Activated CD4-positive, alpha-beta T cell treated with anti-CD3 and anti-CD28 coated beads, Interleukin-10, Interleukin-2, amounts not matched to agents 100 ng/mL and 50 ng/mL, durations not matched to agents 16 hours and 8 hours (primary cell): ENCODE data around the gene CAPN5.

Source experiments
- DNase-seq: peaks from one replicate; pipeline ENCODE4 v3.0.0-alpha.2; 2020

Gene CAPN5

DNA sequence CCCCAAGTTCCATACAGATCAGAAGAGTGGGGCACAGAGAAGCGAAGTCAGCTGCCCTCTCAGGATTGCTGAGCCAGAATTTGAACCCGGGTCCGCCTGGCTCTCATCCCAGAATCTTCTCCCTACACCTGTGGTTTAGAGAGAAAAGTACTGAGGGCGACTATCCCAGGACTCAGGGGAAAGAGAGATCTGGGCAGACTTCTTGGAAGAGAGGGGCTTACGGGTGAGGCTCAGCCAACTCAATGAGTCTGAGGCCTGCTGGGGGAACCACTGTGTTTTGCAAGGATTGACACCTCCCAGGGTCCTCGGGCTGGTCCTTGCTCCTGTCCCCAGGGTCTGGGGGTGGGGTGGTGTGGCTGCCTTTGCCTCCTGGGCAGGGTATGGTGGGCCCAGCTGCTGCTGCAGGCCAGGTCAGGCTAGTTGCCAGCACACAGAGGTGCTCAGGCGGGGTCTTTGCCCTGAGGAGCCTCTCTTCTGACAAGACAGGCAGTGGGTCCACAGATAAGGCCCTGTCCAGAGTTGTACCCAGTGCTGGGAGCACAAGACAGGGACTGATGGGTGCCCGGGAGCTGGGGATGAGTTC, 1.2 kb downstream of the CAPN5 start:
- no peak for DNase-seq

DNA sequence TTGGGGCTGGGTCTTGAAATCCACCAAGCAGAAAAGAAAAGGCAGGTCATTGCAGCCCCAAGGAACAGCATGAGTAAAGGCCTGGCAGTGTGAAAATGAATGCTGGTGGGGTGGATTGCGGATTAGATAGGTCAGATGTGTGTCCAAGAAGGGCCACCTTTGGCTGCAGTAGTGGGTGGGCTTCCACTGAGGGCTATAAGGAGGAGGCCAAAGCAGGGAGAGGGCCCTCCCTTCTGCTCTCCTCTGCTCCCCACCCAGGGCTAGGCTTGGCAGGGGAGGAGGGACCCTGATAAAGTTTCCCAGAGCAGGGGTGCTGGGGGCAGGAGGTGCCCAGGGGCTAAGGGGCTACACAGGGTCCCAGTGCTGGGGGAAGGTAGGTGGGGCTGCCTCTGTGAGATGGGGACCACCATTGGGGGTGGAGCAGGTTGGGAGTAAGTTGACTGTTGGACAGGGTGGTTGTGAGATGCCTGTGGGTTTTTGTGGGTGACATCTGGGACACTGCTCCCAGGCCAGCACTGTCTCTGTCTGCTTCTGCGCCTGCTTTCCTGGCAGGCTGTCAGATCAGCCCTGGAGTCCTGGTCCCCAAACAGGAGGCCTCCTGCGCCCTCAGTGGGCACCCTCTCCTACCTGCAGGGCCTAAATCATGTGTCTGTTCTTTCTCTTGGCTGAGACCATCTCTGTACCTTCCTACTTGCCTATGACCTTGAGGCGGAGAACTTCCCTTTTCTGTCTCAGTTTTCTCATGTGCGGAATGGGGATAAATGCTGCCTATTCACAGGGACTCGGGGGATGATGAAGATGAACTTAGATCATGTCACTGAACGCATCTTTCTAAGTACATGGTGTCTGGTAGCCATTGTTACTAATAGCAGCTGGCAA, 1.9 kb downstream of the CAPN5 start:
- no peak for DNase-seq

DNA sequence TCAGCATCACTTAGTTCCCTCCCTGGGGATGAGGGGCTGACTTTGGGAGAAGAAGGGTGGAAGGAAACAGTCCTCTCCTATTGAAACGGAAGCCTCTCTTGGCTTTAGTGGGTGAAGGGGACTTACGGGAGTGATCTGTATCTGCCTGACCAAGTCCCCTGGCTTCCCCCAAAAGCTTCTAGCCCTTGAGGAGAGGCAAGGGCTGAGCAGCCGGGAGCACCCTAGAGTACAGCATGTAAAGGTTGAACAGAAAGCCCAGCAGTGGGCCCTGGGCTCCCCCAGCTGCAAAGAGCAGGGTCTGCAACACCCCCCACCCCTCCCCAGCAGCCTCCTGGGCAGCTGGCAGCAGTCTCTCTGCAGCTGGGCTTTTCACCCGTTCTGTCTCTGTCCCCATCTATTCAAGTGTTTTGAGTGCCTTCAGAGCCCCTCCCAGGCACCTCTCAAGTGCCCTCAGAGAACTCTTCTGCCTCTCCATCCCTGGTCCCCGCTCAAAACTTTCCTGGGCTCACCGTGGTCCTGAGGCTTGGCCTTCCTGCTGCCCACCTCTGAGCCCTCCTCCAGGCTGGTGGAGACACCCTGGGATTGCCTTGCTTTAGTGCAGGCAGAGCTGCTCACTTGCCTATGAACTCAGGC, 2.7 kb downstream of the CAPN5 start:
- no peak for DNase-seq

DNA sequence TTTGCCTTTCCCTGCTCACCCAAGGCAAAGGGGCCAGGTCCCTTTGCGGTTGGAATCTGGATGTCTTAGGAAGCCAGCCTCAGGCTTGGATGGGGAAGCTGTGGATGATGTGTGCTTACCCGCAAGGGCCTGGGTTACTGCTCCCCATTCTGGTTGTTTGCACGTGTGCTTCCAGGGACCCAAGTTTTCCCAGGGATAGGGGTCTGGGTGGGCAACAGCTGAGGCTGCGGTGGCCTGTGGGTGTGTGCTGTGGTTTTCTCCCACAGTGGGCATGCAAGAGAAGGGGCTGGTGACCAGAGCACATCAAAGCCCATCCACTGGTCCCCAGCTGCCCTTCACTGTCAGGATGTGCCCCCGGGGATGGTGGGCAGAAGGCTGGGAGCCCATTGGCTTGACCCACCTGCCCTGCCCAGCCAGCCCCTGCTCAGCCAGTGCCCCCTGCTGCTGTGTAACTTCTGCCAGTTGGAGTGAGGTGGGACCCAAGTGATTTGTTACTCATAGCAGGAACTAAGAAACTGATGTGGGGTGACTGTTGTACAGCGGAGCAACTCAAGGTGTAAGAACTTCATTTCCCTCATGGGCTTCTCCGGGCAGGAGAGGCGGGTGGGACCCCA, 3.3 kb downstream of the CAPN5 start:
- DNase-seq, result no peak

DNA sequence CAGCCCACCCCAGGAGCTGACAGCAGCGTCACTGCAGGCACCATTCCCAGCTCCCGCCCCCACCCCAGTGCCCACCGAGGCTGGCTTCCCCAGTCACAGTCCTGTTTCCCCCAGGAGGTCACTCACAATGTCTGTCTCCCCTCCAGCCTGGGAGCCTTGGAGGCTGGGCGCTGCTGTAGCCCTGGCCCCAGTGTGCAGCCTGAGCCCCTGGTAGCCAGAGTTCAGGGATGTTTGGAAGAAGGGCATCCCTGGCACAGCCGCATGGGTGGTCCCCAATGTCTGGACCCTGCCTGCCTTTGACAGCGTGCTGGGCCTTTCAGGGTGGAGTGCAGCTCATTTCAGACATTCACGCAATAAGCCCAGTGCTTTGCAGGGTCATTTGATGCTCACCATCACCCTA, 4.3 kb downstream of the CAPN5 start:
- no peak for DNase-seq

DNA sequence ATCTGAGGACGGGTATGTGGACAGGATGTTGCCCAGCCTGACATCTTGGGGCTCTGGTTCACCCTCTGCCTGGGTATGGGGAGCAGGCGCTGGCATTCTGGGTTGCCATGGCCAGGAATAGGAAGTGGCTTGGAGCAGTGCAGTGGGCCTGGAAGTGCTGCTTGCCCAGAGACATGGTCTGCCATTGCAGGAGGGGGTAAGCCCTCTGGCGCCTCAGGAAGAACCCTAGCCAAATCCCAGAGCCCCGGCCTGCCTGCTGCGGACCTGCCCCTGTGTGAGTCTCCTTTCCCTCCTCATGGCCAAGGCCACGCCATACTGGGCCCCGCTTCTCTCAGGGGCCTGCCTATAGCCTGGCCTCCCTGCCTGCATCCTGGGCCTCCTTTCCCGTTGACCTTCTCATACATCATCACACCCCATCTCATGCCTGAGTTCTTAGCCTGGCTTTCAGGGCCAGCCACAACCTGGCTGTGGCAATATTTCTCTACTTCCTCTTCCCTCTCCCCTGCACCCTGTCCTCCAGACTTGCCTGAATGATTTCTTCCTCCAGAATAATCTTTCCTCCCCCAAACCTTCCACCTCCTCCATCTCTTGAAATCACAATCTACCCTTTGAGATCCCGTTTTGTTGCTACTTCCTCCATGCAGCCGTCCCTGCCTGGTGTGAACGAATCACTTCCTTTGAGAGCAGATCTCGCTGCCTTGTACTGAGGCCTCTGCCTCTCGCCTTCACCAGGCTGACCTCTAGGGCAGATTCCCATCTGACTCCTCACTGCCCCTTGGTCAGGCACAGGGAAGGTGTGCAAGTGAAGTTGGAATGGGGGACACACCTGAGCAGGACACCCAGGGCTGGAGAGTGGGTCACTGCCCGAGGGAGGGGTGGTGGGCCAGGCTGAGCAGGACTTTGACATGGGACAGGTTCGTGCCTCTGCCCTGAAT, 5.2 kb downstream of the CAPN5 start:
- DNase-seq, result no peak

DNA sequence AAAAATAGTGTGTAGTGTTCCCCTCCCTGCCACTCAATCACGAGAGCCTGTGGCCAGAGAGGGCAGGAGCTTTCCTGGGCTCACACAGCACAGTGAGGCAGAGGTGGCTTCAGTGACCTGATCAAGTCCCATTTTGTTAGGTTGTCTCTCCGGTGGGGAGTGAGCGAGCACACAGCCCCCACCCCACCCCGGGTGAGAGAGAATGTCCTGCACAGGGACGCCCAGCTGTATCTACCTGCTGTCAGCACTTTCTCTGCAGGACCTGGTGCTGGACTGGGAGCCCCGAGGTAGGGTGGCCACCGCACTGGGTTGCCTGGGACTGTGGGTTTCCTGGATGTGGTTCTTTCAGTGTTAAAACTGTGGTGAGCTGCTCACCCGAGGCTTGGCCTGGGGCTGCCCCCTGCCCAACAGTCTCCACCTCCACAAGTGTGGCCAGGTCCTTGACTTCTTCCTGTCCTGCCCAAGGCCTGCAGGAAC, 6.1 kb downstream of the CAPN5 start:
- DNase-seq, result peak; percentile 32

DNA sequence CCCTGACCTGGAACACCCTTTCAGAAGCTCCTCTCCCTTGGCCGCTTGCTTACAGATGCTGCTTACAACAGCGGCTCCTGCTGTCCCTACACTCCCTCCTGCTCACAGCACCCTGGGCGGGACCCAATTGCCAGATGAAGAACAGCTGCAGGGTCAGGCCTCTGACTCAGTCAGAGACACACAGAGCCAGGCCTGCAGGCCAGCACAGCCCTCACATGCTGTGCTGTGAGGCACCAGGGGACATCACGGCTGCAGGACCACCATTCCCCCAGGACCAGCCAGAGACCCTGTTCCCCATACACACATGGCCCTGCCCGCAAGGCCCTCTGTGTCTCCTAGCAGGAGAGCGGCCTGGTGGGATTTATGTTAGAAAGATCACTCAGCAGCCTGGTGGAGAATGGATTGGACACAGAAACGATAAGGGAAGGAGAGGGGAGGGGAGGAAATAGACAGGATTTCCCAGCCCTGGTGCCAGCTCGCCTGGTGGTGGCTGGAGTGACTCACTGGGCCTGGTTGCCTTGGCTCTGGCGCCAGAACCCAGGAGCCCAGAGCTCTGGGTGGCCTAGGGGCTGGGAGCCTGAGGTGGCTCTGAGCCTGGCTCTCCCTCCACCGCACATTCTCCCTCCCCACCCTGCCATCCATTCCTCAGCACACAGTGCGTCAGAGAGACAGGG, 6.7 kb downstream of the CAPN5 start:
- no peak for DNase-seq

DNA sequence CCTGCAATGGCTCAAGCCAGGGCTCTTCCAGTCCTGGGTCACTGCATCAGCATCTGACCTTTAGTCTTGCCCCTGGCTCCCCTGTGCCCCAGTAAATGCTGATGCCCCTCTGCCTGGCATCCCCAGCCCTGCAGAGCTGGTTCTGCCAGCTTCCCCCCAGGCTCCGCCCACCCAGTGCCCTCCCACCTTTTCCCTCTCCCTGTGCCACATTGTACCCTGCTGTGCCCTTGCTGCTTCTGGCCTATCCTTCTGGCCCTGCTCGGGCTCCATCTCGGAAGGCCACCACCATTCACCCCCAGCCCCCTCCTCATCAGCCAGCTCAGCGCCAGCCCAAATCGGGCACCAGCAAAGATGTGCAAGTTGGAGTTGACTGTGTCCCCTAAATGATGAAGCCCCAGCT, 7.4 kb downstream of the CAPN5 start:
- DNase-seq, result no peak

DNA sequence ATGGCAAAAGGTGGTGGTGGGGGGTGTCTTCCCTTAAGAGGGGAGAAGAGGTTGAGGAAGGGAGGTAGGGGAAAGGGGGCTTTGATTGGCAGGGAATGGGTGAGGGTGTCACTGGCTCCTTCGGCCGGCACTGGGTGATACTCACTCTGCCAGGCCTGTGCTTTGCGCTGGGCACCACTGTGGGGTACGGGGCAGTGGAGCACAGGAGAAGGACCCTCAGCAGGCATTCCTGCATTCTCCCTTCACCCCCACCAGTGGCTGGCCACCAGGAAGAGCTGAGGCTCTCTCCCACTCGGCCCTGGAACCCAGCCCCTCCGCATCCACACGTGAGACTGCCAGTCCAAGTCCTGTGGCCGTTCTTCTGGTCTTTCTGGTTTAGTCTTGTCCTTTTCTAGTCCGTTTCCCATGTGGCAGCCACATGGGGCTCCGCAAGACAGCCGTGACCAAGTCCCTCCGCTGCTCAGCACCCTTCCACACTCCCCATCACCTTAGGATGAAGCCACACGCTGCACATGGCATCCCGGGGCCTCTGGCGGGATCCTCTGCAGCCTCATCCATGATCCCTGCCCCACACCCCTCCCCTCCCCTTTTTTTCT, 8.0 kb downstream of the CAPN5 start:
- no peak for DNase-seq

DNA sequence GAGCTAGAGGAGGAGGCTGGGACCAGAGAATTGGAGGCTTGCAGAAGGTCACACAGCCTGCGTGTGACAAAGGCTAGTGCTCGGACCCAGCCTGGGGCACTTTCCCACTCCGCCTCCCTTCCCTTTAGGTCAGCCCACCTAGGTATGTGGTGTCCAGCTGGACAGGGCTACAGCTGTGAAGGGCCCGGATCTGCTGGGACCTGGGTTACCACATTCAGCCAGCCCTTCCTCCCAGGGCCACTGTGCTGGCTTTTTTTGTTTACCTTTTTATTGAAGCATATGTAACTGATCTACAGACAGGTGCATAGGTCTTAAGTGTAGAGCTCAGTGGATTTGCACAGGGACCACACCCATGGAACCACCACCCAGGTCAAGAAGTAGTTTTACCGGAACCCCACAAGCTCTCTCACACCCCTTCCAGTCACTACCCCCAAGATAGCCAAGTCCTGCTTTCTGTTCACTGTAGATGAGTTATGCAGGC, 8.7 kb downstream of the CAPN5 start:
- DNase-seq, result no peak

DNA sequence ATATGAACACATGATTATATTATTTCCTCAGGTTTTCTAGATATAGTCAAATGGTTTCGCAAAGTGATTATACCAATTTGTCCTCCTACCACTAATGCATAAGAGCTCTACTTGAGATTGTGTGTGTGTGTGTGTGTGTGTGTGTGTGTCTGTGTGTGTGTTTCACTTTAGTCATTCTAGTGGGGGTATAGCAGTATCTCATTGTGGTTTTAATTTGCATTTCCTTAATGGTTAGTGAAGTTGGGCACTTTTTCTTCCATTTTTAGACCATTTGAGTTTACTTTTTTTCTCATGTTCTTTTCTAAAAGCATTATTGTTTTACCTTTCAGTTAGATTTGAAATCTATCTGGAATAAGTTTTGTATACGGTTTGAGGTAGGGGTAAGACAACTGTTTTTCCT, 12.9 kb downstream of the CAPN5 start:
- no peak for DNase-seq

DNA sequence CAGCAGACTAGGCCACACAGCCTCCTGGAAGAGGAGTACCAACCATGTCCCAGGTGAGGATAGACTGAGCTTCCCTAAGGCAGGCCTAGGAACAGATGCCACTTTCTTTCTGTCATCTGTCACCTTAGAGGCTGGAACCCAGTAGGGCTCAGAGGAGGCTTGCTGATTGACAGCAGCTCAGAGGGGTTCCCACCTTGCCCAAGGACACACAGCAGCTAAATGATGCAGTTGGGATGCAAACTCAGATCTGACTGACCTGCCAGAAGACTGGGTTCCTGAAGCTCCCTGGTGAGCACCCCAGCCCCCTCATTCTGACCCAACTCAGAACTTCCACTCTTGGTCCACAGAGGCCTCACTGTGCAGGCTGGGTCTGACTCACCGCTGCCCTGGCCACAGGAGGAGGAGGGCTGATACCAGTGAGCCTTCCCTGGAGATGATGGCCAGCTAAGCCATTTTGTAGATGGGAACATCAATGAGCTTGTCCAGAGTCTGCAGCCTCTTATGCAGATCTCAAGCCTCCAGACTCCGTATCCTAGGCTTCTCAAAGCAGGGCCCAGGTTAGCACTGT, 14.0 kb downstream of the CAPN5 start:
- no peak for DNase-seq

DNA sequence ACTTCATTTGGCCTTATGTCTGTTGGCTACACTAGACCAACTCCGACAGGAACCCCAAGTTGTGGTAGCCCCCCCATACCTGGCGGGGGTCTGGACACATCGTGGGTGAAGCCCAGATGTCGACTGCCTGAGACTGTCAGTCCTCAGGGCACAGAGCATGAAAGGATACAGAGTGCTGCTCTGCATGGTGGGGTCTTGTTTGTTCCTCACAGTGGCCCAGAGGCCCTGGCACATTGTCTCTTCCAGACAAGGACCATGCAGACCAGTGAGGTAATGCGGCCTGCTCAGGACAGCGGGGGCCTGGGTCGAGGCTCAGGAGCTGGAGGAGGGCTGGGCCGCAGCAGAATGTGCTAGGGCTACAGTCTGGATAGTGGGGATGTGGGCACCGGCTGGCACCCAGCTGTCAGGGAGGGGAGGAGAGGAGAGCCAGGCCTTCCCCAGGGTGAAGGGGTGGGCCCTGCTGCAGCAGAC, 14.6 kb downstream of the CAPN5 start:
- DNase-seq, result no peak

DNA sequence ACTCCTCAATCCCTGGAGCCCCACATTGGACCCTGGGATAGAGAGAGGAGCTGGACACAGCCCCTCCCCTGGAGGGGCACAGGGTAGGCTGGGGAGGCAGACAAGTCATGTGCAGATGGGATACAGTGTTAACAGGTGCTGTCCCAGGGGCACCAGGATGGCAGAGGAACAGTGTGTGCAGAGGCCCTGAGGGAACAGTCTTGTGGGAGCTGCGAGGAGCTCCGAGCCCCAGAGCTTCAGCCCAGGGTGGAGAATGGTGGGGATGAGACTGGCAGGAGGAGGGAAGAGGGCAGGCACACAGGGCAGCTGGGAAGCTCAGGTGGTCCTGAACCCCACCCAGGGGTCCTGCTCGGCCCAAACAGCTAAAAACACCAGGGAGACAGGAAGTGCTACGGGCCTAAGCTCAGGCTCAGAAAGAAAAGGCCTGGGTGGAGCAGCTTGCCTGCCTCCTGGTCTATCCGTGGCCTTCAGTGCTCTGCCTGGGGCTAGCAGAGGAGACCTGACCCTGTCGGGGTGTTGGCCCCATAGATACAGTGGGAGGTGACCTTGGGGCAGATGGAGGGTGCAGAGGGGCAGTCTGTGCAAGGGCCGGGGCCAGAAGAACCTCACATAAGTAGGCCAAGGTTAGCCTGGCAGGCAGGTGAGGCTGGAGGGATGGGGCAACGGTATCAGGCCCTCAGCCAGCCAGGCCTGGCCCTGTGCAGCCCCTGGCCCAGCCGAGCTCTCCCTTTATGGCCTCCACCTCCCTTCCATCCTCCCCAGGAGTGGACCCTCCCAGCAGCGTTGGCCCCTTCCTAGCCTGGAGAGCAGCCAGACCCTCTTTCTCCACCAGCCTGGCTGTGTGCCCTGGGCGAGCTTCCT, 15.4 kb downstream of the CAPN5 start:
- no peak for DNase-seq

DNA sequence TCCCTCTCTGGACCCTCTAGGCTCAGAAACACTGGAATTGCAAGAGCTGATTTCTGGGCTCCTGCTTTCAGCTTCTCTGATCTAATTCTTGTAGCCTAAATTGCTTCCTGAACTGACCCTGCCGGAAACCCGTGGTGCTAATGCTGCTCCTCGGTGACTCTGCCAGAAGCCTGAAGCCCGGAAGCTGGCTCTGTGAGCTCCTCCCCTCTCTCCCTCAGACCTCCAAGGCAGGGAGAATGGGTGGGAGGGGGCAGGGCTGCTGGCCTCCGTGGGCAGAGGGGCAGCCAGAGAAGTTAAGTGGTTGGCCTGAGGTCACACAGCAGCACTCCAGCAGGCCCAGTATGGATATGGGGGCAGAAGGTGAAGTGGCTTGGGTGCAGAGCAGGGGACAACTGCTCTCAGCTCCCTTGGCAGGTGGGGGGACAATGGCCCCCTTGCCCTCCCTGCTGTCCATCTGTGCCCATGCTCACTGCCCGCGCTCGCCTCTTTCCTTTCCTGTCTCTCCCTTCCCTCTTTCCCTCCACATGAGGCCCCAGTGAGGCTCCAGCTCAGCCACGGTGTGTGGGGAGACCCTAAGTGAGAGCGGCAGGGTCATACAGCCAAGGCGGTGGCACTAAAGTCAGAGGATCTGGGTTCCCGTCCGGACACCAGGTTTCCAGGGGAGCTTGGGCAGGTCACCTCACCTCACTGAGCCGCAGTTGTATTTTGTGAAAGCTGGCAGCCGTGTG, 16.2 kb downstream of the CAPN5 start:
- DNase-seq, result peak; percentile 56

DNA sequence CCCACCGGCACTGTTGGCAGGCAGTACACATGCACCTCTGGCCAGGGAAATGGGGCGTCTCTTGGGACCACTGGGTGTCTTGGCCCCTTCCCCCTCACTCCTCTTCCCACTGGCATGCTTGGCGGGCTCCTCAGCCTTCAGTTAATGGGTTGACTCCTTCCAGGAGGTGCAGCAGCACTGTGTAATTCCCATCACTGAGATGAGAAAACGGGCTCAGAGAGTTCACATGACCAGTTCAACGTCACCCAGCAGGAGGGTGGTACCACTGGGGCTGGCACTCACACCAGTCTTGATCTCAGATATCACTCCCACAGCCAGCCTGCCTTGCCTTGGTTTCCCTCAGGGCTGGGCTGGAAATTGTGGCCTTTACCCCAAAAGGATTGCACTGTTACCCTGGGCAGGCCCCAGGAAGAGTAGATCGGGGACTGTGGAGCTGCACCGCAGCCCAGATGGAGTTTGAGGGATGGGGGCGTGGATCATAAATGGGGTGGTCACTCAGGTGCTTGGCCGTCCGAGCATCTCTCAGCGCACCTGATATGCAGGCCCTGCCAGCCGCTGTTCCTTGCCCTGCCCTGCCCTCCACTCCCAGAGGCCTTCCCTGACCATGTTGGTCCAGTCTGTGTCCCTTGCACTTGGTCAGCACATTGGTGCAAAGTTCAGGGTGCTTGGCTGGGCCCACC, 16.9 kb downstream of the CAPN5 start:
- no peak for DNase-seq

DNA sequence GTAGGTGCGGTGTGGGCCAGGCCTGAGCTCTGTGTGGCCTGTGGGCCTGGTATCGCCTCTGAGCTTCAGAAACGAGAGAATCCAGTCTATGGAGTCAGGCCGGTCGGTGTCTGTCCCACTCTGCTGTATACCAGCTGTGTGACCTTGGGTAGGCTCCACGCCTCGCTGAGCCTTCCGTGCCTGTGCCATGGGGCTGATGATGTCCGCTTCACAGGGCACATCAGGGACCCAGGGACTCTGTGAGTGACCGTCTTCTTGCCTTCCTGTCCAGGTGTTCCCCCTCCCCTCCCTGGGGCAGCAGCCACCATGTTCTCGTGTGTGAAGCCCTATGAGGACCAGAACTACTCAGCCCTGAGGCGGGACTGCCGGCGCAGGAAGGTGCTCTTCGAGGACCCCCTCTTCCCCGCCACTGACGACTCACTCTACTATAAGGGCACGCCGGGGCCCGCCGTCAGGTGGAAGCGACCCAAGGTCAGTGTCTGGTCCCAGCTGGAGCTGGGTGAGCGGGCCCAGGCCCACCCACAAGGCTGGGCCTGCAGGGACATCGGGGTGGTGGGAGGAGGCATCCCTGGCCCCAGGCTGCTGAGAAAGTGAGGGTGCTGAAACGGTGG, 17.9 kb downstream of the CAPN5 start:
- no peak for DNase-seq
